M059J (cell line): ENCODE results near the gene PMVK. TPM values are rescaled to one million over a fixed set of nuclear protein-coding genes. Genes with fewer than 3 reads are reported as not detected.
"Not testable (repeated sequence)": the region's sequence is repeated elsewhere in the genome, so short reads cannot be mapped to it uniquely, and the experiment has no call there.

ENCODE experiments used
- DNase-seq: peaks from one replicate; pipeline ENCODE4 v3.0.0-alpha.2; 2012; ENCODE audit warnings: low read depth
- total RNA-seq: library from RNA; depleted of rRNA; stranded (reverse); fragments of >200 nt; shearing (Covaris generic); gene quantifications from 2 replicates; pipeline ENCODE4 v1.2.3, GENCODE V29; 2014

PMVK gene
- total RNA-seq, 1 experiment from 2014 or later, result 6.2 TPM

- DNase-seq, result no peak
Observed at GRCh38 chr1:154925335-154926170, 11.0 kb downstream of the PMVK start.

GRCh38 chr1:154923695-154924094 lies 12.8 kb downstream of the PMVK start:
- no peak for DNase-seq

- DNase-seq, result no peak
Observed at GRCh38 chr1:154913273-154913672, 23.2 kb downstream of the PMVK start.

GRCh38 chr1:154912755-154913154 lies 23.8 kb downstream of the PMVK start:
- no peak for DNase-seq

GRCh38 chr1:154911691-154912550 lies 24.6 kb downstream of the PMVK start:
- DNase-seq, result no peak

- DNase-seq, result no peak
Observed at GRCh38 chr1:154910851-154911250, 25.7 kb downstream of the PMVK start.

- no peak for DNase-seq
Observed at GRCh38 chr1:154908937-154909336, 27.6 kb downstream of the PMVK start.

GRCh38 chr1:154908129-154908528 lies 28.4 kb downstream of the PMVK start:
- DNase-seq, result not testable (repeated sequence)

- DNase-seq, result peak; percentile 18
Observed at GRCh38 chr1:154906621-154907081, 29.9 kb downstream of the PMVK start.

- DNase-seq, result no peak
Observed at GRCh38 chr1:154902938-154903566, 33.5 kb downstream of the PMVK start.

- no peak for DNase-seq
Observed at GRCh38 chr1:154901591-154901990, 34.9 kb downstream of the PMVK start.

GRCh38 chr1:154899041-154899440 lies 37.5 kb downstream of the PMVK start:
- DNase-seq, result no peak

- no peak for DNase-seq
Observed at GRCh38 chr1:154896771-154897286, 39.7 kb downstream of the PMVK start.

- DNase-seq, result no peak
Observed at GRCh38 chr1:154895798-154896197, 40.7 kb downstream of the PMVK start.

- DNase-seq, result no peak
Observed at GRCh38 chr1:154891452-154891851, 45.1 kb downstream of the PMVK start.

- no peak for DNase-seq
Observed at GRCh38 chr1:154888757-154889156, 47.8 kb downstream of the PMVK start.

- no peak for DNase-seq
Observed at GRCh38 chr1:154886281-154887015, 50.1 kb downstream of the PMVK start.

GRCh38 chr1:154884869-154885701 lies 51.4 kb downstream of the PMVK start:
- no peak for DNase-seq

GRCh38 chr1:154883919-154884868 lies 52.3 kb downstream of the PMVK start:
- DNase-seq, result no peak
